ENCODE data around the gene ZNHIT2.

- TF ChIP-seq CTCF (IDR thresholded peaks at IDR 0.05) (no peak), REST (IDR thresholded peaks at IDR 0.05; ENCODE audit: insufficient read depth in 1 of 2, low read depth in 2 of 2, low read length in 1 of 2) (no peak)
These were observed 39.8 kb upstream of the ZNHIT2 start for GRCh38 chr11:65157336-65157735.

All from Panc1 (cell line).